HG03039 (cell line): ENCODE measurements around the gene ATP5F1A.
"Not testable (repeated sequence)": the region's sequence is repeated elsewhere in the genome, so short reads cannot be mapped to it uniquely, and the experiment has no call there.

Source experiments
- ATAC-seq: cut with Tn5 transposase; IDR thresholded peaks from one replicate; pipeline ENCODE4 v1.9.1; 2021; ENCODE audit warnings: mild to moderate bottlenecking, moderate library complexity; ENCODE audit not compliant: unreplicated experiment

The ATP5F1A gene

DNA sequence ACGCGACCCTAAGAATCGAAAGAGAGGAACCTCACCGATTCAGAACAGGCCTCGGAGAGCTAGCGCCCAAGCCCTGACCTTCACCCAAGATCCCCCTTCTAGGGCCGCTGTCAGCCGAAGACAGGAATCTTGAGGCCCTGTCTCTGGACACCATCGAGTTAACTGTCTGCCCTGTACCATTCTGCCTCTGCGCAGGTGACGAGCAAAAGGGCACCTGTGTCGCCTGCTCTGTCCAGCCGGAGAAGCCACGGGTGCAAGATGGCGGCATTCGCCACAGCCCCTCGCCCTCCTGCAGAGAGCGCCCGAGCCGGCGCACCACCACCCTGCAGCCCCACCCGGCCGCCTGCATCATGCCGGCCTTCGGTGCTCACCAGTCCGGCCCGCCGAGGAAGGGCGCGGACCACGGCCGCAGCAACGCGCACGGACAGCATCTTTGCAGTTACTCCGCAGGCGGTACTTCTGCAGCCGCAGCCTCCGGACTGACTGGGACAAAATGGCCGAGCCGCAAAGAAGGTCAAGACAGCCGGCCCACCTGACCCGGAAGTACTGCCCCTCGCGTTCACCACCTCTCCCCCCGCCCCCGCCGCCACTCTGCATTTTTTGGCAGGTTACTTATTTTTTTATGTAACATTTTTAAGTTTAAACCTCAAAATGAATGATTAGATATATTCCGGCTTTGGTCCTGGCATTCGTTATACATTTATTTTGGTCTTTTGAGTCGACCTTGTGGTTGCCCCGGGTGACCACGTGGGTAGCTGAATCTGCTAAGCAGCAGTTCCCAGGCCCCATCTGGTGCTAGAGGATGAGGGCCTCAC is at the start of gene ATP5F1A:
ATP5F1A (minus strand) TSS at position 496 of the 815 bp plus-strand sequence; CDS start at position 431, 65 bp downstream.
- peak; percentile 82 for ATAC-seq

DNA sequence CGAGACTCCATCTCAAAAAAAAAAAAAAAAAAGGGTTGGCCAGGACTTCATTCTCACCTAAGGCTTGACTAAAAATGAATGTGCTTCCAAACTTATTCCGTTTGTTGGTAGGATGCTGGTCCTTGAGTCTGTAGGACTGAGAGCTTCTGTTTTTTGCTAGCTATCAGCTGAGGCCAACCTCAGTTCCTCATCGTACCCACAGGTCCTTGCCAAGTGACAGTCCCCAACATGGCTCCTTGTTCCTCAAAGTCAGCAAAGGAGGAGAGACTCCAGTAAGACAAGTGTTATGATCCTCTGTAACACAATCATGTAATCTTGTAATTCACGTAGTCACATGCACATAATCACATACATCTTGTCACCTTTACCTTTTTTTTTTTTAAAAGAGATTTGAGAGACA is 43.1 kb upstream of the ATP5F1A start:
- no peak for ATAC-seq

- no peak for ATAC-seq
Observed at GRCh38 chr18:46140173-46140572, 42.1 kb upstream of the ATP5F1A start.

DNA sequence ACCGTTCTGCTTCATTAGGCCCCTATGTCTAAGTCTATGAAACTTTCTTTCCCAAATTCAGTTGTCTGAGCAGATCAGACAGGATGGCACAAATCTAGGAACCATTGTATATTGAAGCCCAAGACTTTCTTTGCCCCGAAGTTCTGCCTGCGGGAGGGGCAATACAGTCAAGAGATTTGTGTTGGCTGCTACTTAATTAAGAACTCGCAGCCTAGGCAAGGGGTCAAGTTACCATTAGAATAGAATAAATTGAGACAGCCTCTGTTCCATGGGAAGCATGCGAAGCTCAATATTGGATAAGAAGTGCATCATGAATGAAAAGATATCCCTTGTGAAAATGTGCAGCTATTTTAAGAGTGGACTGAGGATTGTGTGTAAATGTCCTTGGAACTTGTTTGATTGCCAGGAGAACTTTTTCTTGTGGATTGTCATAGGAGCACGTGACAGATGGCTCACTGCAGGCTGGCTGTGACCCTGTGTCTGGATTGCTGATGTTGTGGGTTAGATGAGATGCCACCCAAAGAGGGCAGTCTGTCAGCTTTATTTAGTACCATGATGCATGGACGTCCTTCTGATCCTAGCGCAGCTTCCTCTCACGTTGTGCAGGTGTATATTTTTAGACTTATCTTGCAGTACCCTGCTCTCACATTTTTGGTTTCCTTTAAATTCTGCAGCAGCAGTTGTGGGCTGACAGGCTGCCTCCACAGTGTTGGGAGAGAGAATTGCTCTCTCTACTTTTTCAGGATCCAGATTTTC is 37.0 kb upstream of the ATP5F1A start:
- ATAC-seq, result no peak

DNA sequence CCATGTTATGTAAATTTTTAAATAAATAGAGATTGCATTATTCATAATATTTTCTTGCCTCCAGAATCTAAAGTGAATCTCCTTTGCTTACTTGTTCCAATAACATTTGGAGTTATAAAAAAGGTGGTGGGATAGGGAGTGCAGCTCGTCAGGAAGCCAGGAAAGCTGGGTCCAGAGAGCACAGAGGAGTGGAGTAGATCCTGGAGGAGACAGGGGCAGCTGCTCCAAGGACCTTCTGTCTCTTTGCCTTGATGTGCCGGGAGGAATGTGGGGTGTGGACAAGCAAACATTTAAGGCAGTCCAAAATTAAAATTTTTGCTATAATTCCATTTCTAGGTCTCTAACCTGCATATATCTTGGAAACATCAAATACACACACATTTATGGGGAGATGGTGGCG is 35.4 kb upstream of the ATP5F1A start:
- ATAC-seq, result no peak

- ATAC-seq, result not testable (repeated sequence)
Observed at GRCh38 chr18:46130549-46130948, 32.5 kb upstream of the ATP5F1A start.

DNA sequence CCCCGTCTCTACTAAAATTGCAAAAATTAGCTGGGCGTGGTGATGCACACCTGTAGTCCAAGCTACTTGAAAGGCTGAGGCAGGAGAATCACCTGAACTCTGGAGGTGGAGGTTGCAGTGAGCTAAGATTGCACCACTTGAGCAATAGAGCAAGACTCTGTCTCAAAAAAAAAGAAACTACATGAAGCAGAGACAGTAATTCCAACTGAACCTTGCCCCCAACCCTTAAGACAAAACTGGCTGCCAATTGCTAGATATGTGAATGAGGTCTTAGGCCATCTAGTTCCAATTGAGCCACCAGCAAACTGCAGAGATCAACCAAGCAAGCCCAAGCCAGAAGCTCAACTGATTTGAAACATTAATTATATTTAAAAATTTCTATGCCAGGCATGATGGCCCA is 32.0 kb upstream of the ATP5F1A start:
- no peak for ATAC-seq

DNA sequence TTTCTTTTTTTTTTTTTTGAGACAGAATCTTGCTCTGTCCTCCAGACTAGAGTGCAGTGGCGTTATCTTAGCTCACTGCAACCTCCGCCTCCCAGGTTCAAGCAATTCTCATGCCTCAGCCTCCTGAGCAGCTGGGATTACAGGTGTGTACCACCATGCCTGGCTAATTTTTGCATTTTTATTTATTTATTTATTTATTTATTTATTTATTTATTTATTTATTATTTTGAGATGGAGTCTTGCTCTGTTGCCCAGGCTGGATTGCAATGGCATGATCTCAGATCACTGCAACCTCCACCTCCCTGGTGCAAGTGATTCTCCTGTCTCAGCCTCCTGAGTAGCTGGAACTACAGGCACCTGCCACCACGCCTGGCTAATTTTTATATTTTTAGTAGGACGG is 28.5 kb upstream of the ATP5F1A start:
- not testable (repeated sequence) for ATAC-seq

- ATAC-seq, result no peak
Observed at GRCh38 chr18:46113751-46114150, 15.7 kb upstream of the ATP5F1A start.

DNA sequence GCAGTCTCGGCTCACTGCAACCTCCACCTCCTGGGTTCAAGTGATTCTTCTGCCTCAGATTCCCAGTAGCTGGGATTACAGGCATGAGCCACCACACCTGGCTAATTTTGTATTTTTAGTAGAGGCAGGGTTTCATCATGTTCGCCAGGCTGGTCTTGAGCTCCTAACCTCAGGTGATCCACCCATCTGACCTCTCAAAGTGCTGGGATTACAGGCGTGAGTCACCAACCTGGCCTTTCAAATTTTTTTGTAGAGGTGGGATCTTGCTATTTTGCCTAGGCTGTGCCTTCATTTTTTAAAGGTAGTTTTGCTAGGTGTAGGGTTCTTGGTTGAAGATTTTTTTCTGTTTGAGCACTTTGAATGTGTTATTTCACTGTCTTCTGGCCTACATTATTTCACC is 12.3 kb upstream of the ATP5F1A start:
- ATAC-seq, result no peak

- no peak for ATAC-seq
Observed at GRCh38 chr18:46109386-46109785, 11.3 kb upstream of the ATP5F1A start.

GRCh38 chr18:46104128-46104911 is 6.2 kb upstream of the ATP5F1A start, which contains the start of gene HAUS1:
Gene HAUS1 (plus strand): TSS chr18:46104385. CDS start chr18:46104412, 27 bp downstream.
- ATAC-seq, result peak; percentile 93

DNA sequence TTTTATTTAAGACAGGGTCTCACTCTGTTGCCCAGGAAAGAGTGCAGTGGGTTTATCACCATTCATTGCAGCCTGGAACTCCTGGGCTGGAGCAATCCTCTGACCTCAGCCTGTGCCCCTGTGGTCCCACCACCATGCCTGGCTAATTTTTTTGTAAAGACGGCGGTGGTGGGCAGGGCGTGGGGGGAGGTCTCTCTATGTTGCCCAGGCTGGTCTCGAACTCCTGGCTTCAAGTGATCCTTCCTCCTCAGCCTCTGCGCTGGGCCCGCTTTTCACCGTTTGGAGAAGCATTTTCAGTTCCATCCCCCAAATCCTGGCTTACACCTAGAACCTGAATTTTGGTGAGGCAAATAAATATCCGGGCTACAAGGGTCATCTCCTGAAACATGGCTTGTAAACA is 1.4 kb upstream of the ATP5F1A start:
- ATAC-seq, result no peak

- no peak for ATAC-seq
Observed at GRCh38 chr18:46098616-46098933, 479 bp upstream of the ATP5F1A start.

- ATAC-seq, result peak; percentile 16
Observed at GRCh38 chr18:46097431-46097800, 680 bp downstream of the ATP5F1A start.

DNA sequence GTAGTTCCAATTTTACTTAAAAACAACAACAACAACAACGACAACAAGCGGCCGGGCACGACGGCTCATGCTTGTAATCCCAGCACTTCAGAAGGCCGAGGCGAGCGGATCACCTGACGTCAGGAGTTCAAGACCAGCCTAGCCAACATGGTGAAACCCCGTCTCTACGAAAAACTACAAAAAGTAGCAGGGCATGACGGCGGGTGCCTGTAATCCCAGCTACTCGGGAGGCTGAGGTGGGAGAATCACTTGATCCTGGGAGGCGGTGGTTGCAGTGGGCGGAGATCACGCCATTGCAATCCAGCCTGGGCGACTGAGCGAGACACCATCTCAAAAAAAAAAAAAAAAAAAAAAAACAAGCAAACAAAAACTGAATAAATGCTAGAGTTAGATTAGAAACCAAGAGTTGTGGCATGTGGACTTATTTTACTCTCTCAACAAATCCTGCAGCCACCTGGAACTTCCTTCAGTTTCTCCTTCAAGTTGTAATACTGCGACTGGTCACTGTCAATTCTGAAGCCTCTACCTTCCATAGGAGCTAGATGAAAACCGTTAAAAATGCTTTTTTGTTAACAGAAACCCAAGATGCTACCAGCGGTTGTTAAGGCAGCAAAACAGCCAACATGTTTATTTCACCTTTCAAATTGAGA is 1.3 kb downstream of the ATP5F1A start:
- ATAC-seq, result no peak

DNA sequence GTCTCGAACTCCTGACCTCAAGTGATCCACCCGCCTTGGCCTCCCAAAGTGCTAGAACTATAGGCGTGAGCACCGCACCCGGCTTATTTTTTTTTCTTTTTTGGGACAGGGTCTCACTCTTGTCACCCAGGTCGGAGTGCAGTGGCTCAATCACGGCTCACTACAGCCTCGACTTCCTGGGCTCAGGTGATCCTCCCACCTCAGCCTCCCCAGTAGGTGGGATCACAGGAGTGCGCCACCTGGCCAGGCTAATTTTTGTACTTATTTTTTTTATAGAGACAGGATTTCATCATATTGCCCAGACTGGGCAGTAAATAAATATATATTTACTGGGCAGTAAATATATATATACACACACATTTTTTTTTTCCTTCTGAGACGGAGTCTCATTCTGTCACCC is 2.6 kb downstream of the ATP5F1A start:
- ATAC-seq, result no peak

GRCh38 chr18:46088501-46088900 is 9.6 kb downstream of the ATP5F1A start:
- ATAC-seq, result not testable (repeated sequence)

DNA sequence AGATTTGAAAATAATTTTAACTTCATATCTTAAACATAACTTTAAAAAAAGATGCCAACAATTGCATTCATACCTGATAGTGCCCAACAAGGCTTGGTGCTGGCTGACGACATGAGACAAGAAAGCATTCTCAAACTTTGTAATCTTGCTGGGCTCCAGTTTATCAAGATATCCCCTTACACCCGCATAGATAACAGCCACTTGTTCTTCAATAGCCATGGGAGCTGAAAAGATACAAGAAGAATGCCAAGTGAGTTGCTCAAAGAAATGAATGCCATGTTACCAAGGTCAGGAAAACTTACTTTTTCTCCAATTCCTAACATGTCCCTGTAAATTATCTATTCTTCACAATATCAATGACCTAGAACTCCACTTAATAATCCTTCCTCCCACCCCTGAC is 13.7 kb downstream of the ATP5F1A start:
- no peak for ATAC-seq

DNA sequence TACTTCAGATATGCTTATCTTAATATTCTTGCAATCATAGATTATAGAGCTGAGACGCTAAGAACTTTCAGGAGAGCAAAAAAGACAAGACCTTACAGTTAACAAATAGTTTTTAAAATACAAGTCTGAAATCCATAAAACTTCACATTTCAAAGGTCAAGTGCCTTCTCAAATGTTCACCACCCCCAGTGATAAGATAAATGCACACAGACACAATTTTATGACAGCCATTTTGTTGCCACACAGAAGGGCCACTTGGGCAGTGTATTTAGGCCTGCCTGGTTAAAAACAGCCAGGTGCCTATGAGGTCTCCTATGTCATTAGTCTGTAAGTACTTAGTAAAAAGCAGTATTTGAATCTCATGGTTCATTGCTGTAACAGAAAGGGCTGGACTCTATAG is 17.9 kb downstream of the ATP5F1A start:
- ATAC-seq, result no peak

DNA sequence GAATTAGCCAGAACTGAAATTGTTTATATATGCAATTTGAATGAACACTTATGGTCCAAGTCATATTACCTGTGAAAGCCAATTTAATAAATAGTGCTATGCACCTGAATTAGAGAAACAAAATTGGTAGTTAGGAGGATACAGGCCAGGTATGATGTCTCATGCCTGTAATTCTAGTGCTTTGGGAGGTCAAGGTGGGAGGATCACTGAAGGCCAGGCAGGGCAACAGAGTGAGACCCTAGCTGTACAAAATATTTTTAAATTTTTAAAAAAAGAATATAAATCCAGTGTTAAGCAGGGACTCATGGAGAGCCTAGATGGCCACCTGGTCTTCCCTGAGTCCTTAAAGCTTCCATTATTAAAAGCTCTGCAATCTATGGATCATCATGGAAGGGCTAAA is 18.8 kb downstream of the ATP5F1A start:
- ATAC-seq, result no peak
